ENCODE data around the gene CPVL.
"Not testable (repeated sequence)": the region's sequence is repeated elsewhere in the genome, so short reads cannot be mapped to it uniquely, and the experiment has no call there.

CPVL gene

DNA sequence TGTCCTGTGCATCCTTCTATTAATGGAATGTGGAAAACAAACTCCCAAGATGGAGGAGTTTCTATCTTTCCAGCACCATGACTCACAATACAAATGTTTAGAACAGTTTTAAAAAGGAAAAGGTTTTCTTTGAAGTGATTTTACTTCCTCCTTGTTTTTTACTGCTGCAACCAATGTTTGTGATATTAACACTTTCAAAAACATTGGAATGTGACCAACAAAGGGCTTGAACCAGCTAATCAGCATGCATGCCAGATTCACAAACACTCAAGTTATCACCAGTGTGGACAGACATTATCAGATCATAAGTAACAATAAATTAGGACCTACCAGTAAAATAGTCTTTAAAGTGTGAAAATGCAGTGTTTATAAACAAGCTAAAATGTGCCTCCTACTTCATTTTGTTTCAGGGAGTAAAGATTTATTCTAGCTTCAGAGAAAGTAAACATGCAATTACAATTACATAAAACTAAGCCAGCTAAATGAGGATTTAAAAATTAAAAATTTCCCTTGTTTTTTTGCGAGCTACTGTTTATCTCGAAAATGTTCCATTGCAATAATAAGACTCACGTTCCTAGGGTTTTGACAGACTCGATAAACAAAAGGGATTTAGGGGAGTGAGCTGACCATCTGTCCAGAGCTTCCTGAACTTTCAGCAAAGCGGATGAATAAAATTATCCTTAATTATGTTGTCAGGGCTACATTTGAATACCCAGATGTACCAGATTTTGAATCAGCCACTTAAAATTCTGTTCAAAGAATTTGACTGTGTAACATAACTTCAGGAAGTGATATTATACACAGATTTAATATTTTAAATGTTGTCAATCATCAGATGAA is 29.8 kb downstream of the CPVL start:
- DNase-seq (ENCODE audit: low read depth) = no peak

- DNase-seq (ENCODE audit: low read depth) = no peak
These were observed 30.6 kb downstream of the CPVL start for GRCh38 chr7:29115753-29116152.

DNA sequence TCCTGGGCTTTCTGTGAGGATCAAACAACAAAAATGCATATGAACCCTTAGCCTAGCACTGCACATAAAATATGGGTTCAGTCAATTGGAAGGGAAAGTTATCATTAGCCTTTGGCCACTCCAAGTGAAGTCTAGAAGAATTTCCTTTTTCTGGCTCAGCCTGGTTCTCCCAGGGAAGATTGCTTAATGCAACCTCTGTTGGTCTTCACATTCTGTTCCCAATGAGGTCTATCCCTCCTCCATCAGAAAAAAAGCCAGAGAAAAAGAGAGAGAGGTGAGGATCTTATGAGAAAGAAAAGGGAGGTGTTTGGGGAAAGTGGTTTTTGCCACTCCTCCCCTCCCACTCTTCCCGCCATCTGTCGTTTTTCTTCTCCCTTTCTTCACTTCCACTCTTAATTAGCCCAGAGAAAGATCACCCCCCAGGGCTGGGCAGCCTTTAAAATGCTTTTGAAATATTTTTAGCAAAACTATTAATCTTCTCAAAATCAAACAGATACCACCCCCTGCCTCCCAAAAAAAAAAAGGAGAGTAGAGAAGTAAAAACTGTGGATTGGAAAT is 31.1 kb downstream of the CPVL start:
- no peak for DNase-seq (ENCODE audit: low read depth)

- DNase-seq (ENCODE audit: low read depth) = not testable (repeated sequence)
These were observed 32.1 kb downstream of the CPVL start for GRCh38 chr7:29114266-29114665.

DNA sequence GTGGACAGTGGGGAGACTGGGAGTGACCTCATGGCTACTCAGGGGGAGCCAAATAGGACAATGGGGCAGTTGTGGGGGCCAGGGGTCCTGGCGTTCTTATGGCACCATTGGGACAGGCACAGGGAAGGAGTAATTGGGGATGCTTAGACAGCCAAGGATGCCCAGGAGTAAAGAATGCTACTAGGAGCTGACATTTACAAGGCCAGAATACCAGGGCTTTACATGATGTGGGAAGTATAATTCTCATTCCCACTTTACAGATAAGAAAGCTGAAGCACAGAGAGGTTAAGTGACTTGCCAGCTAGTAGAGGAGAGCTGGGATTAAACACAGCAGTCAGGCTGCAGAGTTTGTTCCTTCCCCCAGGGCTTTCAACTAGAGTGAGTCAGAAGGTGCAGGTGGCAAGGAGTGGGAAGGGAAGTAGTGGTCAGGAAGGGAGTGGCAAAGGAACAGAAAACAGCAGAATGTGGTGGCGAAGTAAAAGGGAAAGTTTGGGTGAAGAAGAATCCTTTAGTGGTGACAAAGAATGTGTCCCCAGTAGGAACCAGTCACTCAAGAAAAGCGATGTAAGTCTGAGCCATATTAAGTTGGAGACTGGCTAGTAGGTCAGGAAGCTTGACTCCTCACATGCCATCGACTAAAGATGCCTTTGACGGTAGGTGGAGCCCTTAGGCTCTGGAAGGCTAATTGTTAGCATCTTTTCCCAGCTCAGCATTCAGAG is 32.8 kb downstream of the CPVL start:
- DNase-seq (ENCODE audit: low read depth) = no peak

DNA sequence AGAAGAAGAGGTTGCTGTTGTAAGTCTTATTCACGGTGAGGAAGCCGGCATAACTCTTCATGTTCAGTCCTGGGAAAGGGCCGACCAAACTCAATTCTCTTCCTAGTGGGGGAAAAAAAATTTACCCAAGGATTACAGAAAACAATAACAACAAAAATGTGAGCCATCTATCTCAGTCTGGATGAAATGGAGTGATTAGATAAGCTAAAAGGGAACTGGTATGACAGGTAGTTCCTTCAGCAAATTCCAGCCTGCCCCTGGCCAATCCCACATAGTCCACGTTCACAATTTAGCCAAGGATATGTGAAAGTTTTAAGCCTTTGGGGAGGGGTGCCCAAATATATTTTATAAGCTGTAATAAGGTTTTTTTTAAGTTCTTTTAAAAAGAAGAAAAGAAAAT is 33.6 kb downstream of the CPVL start:
- no peak for DNase-seq (ENCODE audit: low read depth)

- no peak for DNase-seq (ENCODE audit: low read depth)
These were observed 36.4 kb downstream of the CPVL start for GRCh38 chr7:29109899-29110298.

GRCh38 chr7:29109358-29109757 is 37.0 kb downstream of the CPVL start:
- no peak for DNase-seq (ENCODE audit: low read depth)

GRCh38 chr7:29107056-29107455 is 39.3 kb downstream of the CPVL start:
- no peak for DNase-seq (ENCODE audit: low read depth)

DNA sequence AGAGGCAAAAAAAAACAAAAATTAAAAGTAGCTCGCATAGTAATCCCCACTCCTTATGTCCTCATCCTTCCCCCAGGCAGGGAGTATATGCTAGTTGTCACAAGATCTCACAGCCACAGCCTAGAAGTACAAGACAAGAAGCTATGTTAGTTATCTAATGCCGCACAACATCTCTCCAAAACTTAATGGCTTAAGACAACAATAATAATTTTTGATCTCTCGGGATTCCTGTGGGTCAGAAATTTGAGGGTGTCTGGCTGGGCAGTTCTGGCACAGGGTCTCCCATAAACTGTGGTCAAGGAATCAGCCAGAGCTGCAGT is 39.7 kb downstream of the CPVL start:
- no peak for DNase-seq (ENCODE audit: low read depth)

- DNase-seq (ENCODE audit: low read depth) = no peak
These were observed 40.3 kb downstream of the CPVL start for GRCh38 chr7:29105752-29106668.

DNA sequence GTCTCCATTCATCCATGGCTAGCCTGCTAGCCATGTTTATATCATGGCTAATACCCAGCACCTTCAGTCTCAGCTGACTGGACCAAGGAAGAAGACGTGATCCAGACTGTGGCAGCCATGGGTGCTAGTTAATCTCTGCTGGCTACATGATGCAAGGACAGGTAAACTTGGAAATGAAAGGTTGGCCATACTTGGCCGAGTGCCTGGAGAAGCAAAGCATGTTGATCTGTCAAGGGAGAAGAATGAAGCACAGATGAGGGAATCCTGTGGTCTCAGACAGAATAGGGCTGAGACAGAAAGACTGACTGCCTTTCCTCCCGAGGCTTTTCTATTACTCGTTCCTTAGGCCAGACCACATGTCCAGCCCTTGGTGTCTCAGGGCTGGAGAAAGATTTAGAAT is 41.1 kb downstream of the CPVL start:
- DNase-seq (ENCODE audit: low read depth) = no peak

DNA sequence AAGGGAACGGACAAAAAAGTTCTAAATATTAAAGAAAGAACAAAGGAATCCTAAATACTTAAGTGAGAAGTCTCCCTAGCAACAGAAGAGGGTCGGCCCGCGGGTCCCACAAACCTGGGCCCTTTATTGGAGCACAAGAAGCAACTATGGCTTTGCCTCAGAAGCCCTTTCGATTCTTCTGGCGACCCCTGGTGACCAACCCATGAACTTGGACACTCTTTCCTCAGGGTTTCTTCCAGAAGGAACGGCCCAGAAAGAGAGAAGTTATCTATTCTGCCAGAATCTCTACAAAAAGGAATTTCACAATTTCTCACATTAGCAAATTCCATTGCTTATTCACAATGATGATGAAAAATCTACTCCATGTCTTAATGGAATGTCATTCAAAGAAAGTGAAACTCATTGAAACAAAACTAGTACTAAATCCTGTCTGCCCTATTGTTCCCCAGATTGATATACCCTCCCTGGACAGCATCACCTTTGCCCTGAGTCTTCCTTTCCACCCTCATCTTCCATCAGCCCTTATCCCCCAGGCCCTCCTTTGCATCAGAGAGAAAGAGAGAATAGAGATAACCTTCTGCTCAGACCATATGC is 43.7 kb downstream of the CPVL start:
- no peak for DNase-seq (ENCODE audit: low read depth)

DNA sequence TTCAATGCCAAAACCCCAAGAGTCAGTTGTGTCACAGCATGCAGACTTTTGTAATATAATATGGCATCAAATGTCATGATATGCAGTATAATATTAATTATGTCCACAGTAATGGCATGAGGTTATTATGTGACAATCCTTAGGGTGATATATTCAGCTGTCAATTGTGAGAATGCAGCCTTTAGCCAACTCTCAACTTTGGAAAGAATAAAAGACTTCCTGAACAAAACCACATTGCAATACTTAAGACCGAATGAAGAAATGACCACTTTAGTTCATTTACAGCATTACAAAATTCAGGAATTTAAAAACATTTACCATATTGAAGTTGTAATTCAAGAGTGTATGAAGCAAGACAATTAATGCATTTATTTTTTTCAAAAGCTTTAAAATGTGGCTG is 45.4 kb downstream of the CPVL start:
- no peak for DNase-seq (ENCODE audit: low read depth)

GRCh38 chr7:29099896-29100847 is 46.2 kb downstream of the CPVL start:
- DNase-seq (ENCODE audit: low read depth) = no peak

DNA sequence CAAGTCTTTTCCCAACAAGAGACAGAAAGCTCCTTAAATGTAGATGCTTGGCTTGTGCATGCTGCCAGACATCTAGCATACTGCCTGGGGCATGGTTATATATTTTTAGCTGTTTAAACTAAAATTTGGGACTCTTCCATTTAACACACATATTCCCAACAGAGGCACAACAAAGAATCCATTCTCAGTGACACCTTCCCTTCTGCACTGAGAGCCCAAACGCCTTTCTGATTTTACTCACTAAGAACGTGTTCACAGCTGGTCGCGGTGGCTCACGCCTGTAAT is 49.9 kb downstream of the CPVL start:
- DNase-seq (ENCODE audit: low read depth) = no peak

DNA sequence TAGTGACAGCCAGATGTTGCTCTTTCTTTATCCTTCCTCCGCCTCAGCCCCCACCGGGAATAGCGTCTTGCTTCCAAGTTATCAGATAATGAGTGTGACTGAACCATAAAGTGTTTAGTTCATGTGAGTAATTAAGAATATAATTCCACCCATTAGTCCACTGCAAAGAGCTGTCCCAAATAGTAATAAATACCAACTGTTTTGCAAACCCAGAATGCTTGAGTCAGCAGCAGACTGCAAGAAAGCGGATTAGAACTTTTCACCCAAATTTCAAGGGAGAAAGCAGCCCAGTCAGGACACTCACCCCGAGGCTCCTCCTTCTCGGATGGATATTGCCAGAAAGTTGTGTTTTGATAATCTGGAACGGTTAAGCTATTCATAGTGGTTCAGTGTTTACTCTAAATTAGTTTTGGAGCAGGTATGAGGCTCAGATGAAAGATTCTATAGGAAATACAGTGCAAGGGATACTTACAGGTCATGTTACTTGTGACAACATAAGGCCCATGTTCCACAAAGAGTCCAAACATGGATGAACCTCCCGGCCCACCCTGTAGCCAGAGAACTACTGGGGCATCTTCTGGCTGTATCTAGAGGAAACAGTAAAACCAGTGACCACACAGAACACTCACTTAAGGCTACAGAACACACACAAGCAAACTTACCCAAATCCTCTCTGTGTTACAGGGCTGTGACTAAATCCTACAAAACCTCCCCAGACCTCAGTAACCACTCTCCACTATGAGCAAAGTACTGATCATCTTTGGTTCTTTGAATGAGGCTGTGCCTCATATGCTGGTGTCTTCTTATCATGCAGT is 50.5 kb downstream of the CPVL start:
- no peak for DNase-seq (ENCODE audit: low read depth)

DNA sequence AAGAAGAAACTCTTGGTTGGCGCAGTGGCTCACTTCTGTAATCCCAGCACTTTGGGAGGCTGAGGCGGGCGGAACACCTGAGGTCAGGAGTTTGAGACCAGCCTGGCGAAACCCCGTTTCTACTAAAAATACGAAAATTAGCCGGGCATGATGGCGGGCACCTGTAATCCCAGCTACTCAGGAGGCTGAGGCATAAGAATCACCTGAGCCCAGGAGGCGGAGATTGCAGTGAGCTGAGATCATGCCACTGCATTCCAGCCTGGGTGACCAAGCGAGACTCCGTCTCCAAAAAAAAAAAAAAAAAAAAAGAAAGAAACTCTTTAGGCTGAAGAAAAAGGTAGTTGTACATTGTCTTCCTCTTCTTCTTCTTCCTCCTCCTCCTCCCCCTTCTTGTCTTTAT is 53.2 kb downstream of the CPVL start:
- DNase-seq (ENCODE audit: low read depth) = not testable (repeated sequence)

- DNase-seq (ENCODE audit: low read depth) = no peak
These were observed 54.6 kb downstream of the CPVL start for GRCh38 chr7:29091715-29092114.
